Adrenal gland (tissue), 12 donors: ENCODE measurements around the gene INS. TPM values are rescaled to one million over a fixed set of nuclear protein-coding genes. Genes with fewer than 3 reads are reported as not detected.

Experiments
- DNase-seq, 7 donors: peaks; one replicate each; pipeline ENCODE4 v3.0.0-alpha.2; 2019 to 2020
- H3K27ac ChIP-seq, 5 donors: fragments of 200-600 bp; sonication (generic) in 4 of 5; 1 replicate in 3 of 5; 2 replicates in 2 of 5; pipeline versions ENCODE4 v1.5.1 to v1.8.0; 2016 to 2020; ENCODE audit warnings: mild to moderate bottlenecking in 1 of 5
- H3K27me3 ChIP-seq: fragments of 200-600 bp; 2 replicates; pipeline ENCODE4 v1.8.0; 2021
- H3K36me3 ChIP-seq, 2 donors: fragments of 200-600 bp; replicated peaks in 1 of 2; 1 replicate in 1 of 2; 2 replicates in 1 of 2; pipeline versions ENCODE4 v1.5.1 to v1.8.0; 2018 to 2022
- H3K4me1 ChIP-seq, 2 donors: fragments of 200-600 bp; replicated peaks in 1 of 2; 1 replicate in 1 of 2; 2 replicates in 1 of 2; pipeline versions ENCODE4 v1.5.1 to v1.8.0; 2018 to 2021
- H3K4me3 ChIP-seq, 4 donors: fragments of 200-600 bp; sonication (generic) in 3 of 4; one replicate each; pipeline ENCODE4 v1.5.1; 2016 to 2018
- H3K9me3 ChIP-seq, 3 donors: fragments of 200-600 bp; sonication (generic) in 1 of 3; replicated peaks in 1 of 3; 1 replicate in 2 of 3; 2 replicates in 1 of 3; pipeline versions ENCODE4 v1.5.1 to v1.8.0; 2016 to 2021
- CTCF ChIP-seq, 6 experiments: fragments of 450-650 bp in 4 of 6; fragments of 200-600 bp in 2 of 6; sonication (generic) in 1 of 6; IDR thresholded peaks; 1 replicate in 5 of 6; 2 replicates in 1 of 6; pipeline versions ENCODE4 v1.5.1 to v1.8.0; 2016 to 2021; ENCODE audit warnings: antibody characterized with exemption in 6 of 6, mild to moderate bottlenecking in 2 of 6, moderate library complexity in 1 of 6
- POLR2A ChIP-seq, 2 donors: fragments of 450-650 bp; IDR thresholded peaks; one replicate each; pipeline ENCODE4 v1.6.1; 2017; ENCODE audit warnings: antibody characterized with exemption in 2 of 2, mild to moderate bottlenecking in 2 of 2, moderate library complexity in 1 of 2
- WGBS, 4 donors: extraction: QIAGEN DNeasy Blood & Tissue Kit in 2 of 4; methylation state at CpG; one replicate each; pipeline versions ENCODE4 v1.1.5 to v1.1.7; 2013 to 2017; 5-methylcytosine and 5-hydroxymethylcytosine counted together
- intact Hi-C, 2 donors: fragments of 100-400 bp; cut with DNase I; formaldehyde crosslinking; loops; one replicate each; pipeline versions ENCODE4 v1.14.1 to v1.15.0; 2022 to 2023
- microRNA counts, 2 donors: library from miRNA; unstranded; fragments of <30 nt; microRNA quantifications; one replicate each; lab custom pipeline; 2016
- microRNA-seq, 3 donors: library from miRNA; unstranded; fragments of <30 nt; microRNA quantifications; one replicate each; pipeline ENCODE4, GENCODE V29; 2017 to 2020
- polyA plus RNA-seq, 3 donors: library from polyadenylated mRNA; stranded (reverse); fragments of 200-250 nt in 2 of 3; fragments of 350-450 nt in 1 of 3; fragmentation: Illumina TruSeq in 1 of 3; extraction: RNeasy Lipid Tissue Mini Kit (QIAGEN cat#74804) in 1 of 3; gene quantifications; one replicate each; pipeline ENCODE4 v1.2.3, GENCODE V29; 2013 to 2014
- small RNA-seq, 2 donors: library from RNA; depleted of rRNA; stranded (forward); fragments of <200 nt; gene quantifications; one replicate each; pipeline ENCODE3, GENCODE V24; 2016
- total RNA-seq, 9 donors: library from RNA; depleted of rRNA in 4 of 9; stranded (reverse); fragments of >200 nt in 4 of 9; fragments of 120-200 nt in 1 of 9; fragmentation: NEBNext Ultra II Directional in 1 of 9; extraction: Animal tissue kit (Norgen Biotek cat#: 25700) in 1 of 9; gene quantifications; one replicate each; pipeline versions ENCODE4 v1.1.0 to v1.2.4, GENCODE V29; 2013 to 2023
- donor health status: healthy with polysubstance abuse.
- donor health status: Bipolar disorder and iron deficiency.
- donor health status: DM: yes; HTN: yes; CAD: no.
- donor health status: DM: no; HTN: no; CAD: no.
- donor health status: DM: no; HTN: no; CAD: no.
- donor health status: DM: yes; HTN: yes; CAD: no.

Gene INS
- total and polyA plus RNA-seq, 12 donors: 0.72 to 45.2 (median 6.5) TPM; not detected in 8

DNA sequence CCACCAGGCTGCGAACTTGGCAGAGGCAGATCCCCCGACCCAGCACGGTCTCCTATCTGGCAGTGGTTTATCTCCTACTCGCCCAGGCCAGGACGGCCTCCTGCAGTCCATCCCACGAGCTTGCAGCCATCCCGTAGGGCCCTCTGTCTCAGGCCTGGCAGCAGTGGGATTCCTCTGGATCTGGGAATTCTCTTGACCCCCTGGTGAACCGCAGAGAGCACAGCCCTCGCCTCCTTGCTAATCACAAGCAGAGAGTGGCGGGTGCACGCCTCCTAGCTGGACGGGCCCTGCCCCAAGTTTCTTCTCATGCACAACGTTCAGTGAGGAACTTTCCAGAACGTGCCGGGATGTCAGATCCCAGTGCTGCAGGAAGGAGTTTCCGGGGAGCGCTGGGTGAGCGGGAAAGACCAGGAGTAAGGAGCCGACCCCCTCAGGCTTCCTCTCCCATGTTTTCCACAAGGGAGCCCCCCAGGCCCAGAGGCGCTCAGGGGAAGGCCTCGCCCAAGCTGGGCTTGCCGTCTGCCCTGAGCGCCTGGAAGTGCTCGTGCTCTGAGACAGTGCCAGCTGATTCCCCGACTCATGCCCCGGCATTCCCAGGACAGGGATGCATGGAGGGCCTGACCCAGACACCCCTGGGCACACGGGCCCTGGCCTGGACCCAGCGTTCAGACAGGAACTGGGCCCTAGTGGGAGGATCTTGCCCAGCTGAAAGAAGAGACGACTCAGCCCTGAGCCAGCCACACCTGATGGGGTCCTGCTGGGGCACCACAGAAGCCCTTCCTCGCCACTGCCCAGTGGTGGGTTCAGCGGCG lies 46.4 kb downstream of the INS start:
- 78 to 89% (median 88%) methylated on average over 6 to 32 of the region's 32 CpGs for WGBS, 4 donors

DNA sequence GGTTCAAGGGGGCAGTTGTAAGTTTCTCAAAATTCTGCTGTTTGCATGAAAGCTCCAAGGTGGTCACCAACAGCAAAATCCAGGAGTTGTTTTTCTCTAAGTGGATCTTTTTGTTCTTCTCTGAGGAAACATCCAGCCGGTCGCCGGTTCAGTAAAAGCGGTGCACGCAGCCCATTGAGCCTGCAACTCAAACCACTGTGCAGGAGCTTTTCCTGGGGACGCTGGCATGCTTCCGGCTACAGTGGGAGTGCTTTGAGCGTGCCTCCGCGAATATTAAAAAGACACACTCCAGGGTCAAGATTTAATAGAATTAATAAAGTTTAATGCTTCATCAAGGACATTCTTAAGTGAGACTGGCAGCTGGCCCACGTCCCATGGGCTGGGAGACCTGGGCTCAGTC lies 47.2 kb downstream of the INS start:
- 83 to 91% (median 86%) methylated on average over 11 of the region's 11 CpGs for WGBS, 4 donors
- intact Hi-C loops: no loop called here
- Histone ChIP-seq H3K9me3 (peaks cover 0 to 5% (median 0%) of the 10 kb centered on the region in 3 donors), H3K27me3 (no peaks in the 10 kb centered on the region), H3K27ac (no peak overlapping the region), H3K4me3 (no peak overlapping the region), H3K36me3 (no peaks in the 10 kb centered on the region), H3K4me1 (no peaks in the 10 kb centered on the region)
- no peak for TF ChIP-seq CTCF (IDR thresholded peaks at IDR 0.05)
- TF ChIP-seq POLR2A (IDR thresholded peaks at IDR 0.05): no peak
- no peak for DNase-seq

More for the DNA sequence above, 46.4 kb downstream of the INS start:
- no peaks in the 10 kb centered on the region for H3K4me1 ChIP-seq
- no peaks in the 10 kb centered on the region for H3K27me3 ChIP-seq
- TF ChIP-seq CTCF (IDR thresholded peaks at IDR 0.05) (no peak), POLR2A (IDR thresholded peaks at IDR 0.05) (no peak)
- intact Hi-C loops: no loop called here
- H3K4me3 ChIP-seq: no peak overlapping the region
- DNase-seq: no peak
- peaks cover 0 to 5% (median 0%) of the 10 kb centered on the region in 3 donors for H3K9me3 ChIP-seq
- no peaks in the 10 kb centered on the region for H3K36me3 ChIP-seq
- no peak overlapping the region for H3K27ac ChIP-seq

DNA sequence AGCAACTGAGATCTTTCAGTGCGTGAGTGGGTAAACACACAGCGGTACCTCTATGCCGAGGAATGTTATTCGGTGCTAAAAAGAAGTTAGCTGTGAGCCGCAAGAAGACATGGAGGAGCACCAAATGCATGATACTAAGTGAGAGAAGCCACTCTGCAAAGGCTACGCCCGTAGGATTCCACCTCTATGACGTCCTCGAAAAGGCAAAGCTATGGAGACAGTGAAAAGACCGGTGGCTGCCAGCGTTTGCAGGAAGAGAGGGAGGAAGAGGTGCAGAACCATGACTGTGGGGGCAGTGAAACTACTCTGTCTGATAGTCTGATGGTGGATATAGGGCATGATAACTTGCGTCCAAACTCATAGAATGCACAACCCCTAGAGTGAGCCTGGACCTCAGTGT lies 50.5 kb downstream of the INS start:
- TF ChIP-seq POLR2A (IDR thresholded peaks at IDR 0.05): no peak
- no peak for TF ChIP-seq CTCF (IDR thresholded peaks at IDR 0.05)
- Histone ChIP-seq H3K4me3 (no peak overlapping the region), H3K9me3 (no peaks in the 10 kb centered on the region), H3K36me3 (no peaks in the 10 kb centered on the region), H3K27ac (no peak overlapping the region), H3K27me3 (no peaks in the 10 kb centered on the region), H3K4me1 (no peaks in the 10 kb centered on the region)
- intact Hi-C loops: no loop called here
- DNase-seq: no peak
- 88 to 90% (median 89%) methylated on average over 12 of the region's 12 CpGs for WGBS, 4 donors

MicroRNAs within 50 kb of the gene (microRNA counts, 767-probe panel; counts per million panel counts)
- microRNA hsa-miR-483-3p (lab: Ali Mortazavi, UCI) (2,551 to 3,442 counts per million in 2 donors), microRNA hsa-miR-483-5p (lab: Ali Mortazavi, UCI) (0 counts per million in 2 donors)

Small RNAs within 50 kb of the gene (microRNA-seq; reads per million reads assigned to microRNA genes)
- 0 to 0.38 (median 0) reads per million in 3 donors for gene MIR4686
- 204 to 434 (median 249) reads per million in 3 donors for gene MIR483

Small RNAs within 50 kb of the gene (small RNA-seq; reads per million reads assigned to genes)
- gene MIR4686 (0 reads per million in 2 donors), gene MIR483 (0.33 to 0.83 reads per million in 2 donors)

Other genes with a start within 250 kb of the INS start
- 10 to 100 TPM in 1 of 9 donors, 1 to 10 TPM in 4, under 1 TPM in 3, not detected in 1; 0.81 to 12.2 (median 4.4) TPM for gene TNNT3, start 241.5 kb downstream of the INS start, total RNA-seq
- 10 to 100 TPM in 1 of 3 donors, 1 to 10 TPM in 2; 1.0 to 10.6 (median 5.8) TPM for gene TNNT3, start 241.5 kb downstream of the INS start, polyA plus RNA-seq
- gene MRPL23, start 213.9 kb downstream of the INS start, total RNA-seq: 100 to 1,000 TPM in 5 of 9 donors, 10 to 100 TPM in 4; 59.3 to 282 (median 155) TPM
- gene MRPL23, start 213.9 kb downstream of the INS start, polyA plus RNA-seq: 1,000 to 10,000 TPM in 1 of 3 donors, 100 to 1,000 TPM in 1, 10 to 100 TPM in 1; 52.2 to 1,024 (median 323) TPM
- gene H19, start 163.4 kb downstream of the INS start, total RNA-seq: over 10,000 TPM in 1 of 9 donors, 1,000 to 10,000 TPM in 7, 100 to 1,000 TPM in 1; 338 to 22,690 (median 1,947) TPM
- gene H19, start 163.4 kb downstream of the INS start, polyA plus RNA-seq: 1,000 to 10,000 TPM; 2,807 to 6,219 (median 3,494) TPM
- gene IGF2, start 21.8 kb downstream of the INS start, total RNA-seq: 100 to 1,000 TPM in 5 of 9 donors, 10 to 100 TPM in 4; 41.8 to 693 (median 136) TPM
- gene IGF2, start 21.8 kb downstream of the INS start, polyA plus RNA-seq: 100 to 1,000 TPM in 2 of 3 donors, 10 to 100 TPM in 1; 96.5 to 307 (median 102) TPM
- gene TH, start 10.6 kb upstream of the INS start, total RNA-seq: 100 to 1,000 TPM in 3 of 9 donors, 10 to 100 TPM in 2, 1 to 10 TPM in 2, under 1 TPM in 1, not detected in 1; 0.54 to 433 (median 17.2) TPM
- 1,000 to 10,000 TPM in 1 of 3 donors, 100 to 1,000 TPM in 1, 10 to 100 TPM in 1; 55.2 to 1,253 (median 194) TPM for gene TH, start 10.6 kb upstream of the INS start, polyA plus RNA-seq
- 1 to 10 TPM in 3 of 9 donors, under 1 TPM in 5, not detected in 1; 0.11 to 2.2 (median 0.78) TPM for gene ASCL2, start 109.4 kb upstream of the INS start, total RNA-seq
- under 1 TPM in 2 of 3 donors, not detected in 1; 0.44 to 0.88 TPM for gene ASCL2, start 109.4 kb upstream of the INS start, polyA plus RNA-seq
- under 1 TPM; 0.12 to 0.97 (median 0.34) TPM for gene C11orf21, start 140.7 kb upstream of the INS start, total RNA-seq
- gene C11orf21, start 140.7 kb upstream of the INS start, polyA plus RNA-seq: 1 to 10 TPM in 1 of 3 donors, under 1 TPM in 2; 0.04 to 2.1 (median 0.64) TPM
- 1 to 10 TPM in 2 of 9 donors, under 1 TPM in 4, not detected in 3; 0.14 to 1.4 (median 0.62) TPM for gene TSPAN32, start 140.8 kb upstream of the INS start, total RNA-seq
- gene TSPAN32, start 140.8 kb upstream of the INS start, polyA plus RNA-seq: 1 to 10 TPM in 2 of 3 donors, not detected in 1; 1.7 to 7.0 TPM
- gene CD81, start 216.1 kb upstream of the INS start, total RNA-seq: 100 to 1,000 TPM in 8 of 9 donors, 10 to 100 TPM in 1; 40.9 to 444 (median 299) TPM
- gene CD81, start 216.1 kb upstream of the INS start, polyA plus RNA-seq: 100 to 1,000 TPM; 147 to 360 (median 190) TPM
- gene TSSC4, start 239.5 kb upstream of the INS start, total RNA-seq: 10 to 100 TPM; 28.7 to 53.6 (median 35.9) TPM
- gene TSSC4, start 239.5 kb upstream of the INS start, polyA plus RNA-seq: 10 to 100 TPM in 2 of 3 donors, 1 to 10 TPM in 1; 3.4 to 94.6 (median 69.6) TPM